Left renal pelvis (tissue), 4 donors: ENCODE measurements around the gene HOXD12. TPM values are rescaled to one million over a fixed set of nuclear protein-coding genes. Genes with fewer than 3 reads are reported as not detected.

Experiments
- DNase-seq, 4 donors: peaks; one replicate each; pipeline ENCODE4 v3.0.0-alpha.2; 2013; ENCODE audit warnings: low read depth in 4 of 4, low spot score in 3 of 4
- polyA plus RNA-seq, 4 donors: library from polyadenylated mRNA; unstranded; fragments of 120-200 nt; gene quantifications; one replicate each; pipeline ENCODE4 v1.2.1, GENCODE V29; 2013; ENCODE audit not compliant: insufficient read length in 4 of 4

HOXD12 gene
- polyA plus RNA-seq, 4 donors = 0.33 to 0.86 (median 0.51) TPM

DNA sequence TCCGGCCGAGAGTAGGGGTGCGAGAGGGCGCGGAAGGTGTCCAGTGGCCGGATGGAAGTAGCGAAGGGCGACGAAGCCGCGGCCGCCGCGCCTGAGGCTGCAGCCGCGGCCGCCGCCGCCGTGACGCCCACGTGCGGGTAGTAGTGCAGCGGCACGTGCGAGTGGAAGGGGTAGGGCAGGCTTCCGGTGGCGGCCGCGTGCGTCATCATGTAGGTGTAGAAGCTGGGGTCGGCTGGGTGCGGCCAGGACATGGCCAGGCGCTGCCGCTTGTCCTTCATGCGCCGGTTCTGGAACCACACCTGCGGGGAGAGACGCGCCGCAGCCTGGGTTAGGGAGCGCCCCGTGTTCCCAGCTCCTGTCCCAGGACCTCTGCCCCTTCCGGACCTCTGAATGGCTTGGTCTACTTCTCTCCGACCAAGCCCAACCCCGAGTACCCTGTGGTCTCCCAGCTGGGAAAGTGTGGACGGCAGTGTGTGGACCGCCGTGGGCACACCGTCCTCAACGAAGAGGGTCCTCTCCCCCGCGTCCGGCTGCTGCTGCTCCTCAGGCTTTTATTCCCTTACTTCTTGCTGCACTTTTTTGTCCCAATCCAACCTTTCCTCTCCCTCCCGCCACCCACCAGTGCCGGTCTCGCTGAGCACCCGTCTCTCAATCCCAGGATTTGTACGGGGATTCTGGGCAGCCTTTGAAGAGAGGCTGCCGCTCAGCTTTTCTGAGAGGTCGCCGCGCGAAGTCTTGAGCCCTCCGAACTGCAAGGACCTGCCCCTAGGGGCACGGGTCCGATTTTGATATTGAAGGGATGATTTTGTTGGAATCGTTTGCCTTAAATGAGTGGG, 18.8 kb upstream of the HOXD12 start:
- DNase-seq = no peak

DNA sequence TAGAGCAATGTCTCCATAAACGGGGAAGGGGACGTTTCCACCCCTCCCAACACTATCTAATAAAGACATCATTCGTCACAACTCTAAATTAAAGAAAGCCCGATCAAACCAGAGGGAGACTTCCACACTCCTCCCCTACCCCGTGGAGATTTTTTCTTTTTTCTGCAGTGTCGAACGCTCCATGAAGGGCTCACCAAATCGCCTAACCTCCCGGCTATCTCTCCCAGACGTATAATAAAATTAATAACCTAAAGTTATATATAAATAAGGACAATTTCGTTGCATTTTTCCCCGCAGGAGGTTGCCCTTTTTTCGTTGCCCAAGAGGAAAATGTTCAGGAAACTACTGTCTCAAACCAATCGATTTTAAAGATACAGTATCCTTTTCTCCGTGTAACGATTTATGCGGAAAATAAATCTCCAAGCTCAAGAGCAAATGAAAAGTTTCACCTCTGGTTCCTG, 18.2 kb upstream of the HOXD12 start:
- DNase-seq = no peak

DNA sequence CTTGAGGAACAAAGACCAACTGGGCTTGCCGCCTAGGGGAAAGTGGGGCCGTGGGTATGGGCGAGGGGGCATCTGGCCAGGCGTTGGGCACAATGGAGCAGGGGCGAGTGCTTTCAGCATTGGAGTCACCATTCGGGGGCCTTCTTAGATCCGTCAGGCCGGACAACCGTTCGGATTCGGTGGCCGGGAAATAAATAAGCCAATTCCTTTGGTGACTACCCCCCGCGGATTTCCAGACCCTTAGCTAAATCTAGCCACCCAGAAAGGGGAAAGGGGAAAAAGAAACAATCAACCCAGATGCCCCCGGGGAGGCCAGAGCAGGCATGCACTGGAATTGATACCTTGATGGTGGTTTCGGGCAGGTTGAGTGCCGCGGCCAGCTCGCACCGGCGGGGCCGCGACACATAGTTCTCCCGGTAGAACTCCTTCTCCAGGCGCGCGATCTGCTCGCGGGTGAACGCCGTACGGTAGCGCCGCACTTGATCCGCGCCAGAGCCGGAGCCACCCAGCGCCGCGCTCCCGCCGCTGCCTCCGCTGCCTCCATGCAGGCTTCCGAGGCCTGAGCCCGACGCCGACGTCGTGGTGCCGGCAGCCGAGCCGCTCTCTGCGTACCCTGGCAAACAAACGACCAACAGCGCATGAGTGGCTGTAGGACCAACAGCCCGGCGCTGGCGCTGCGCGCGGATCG, 17.6 kb upstream of the HOXD12 start:
- DNase-seq = no peak

DNA sequence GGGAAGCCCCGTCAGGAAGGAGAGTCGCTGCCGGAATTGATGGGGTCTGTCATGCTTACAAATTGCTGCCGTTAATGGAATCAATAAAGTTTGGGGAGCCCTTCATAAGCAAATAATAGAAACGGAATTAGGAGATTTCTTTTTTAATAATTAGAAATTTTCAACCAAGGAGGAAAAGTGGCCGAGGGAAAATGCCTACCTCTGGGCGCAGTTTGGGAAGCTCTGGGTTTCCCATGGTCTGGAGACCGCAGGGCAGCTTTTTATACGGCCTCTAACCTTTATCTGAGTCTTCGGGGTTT, 17.1 kb upstream of the HOXD12 start:
- no peak for DNase-seq

DNA sequence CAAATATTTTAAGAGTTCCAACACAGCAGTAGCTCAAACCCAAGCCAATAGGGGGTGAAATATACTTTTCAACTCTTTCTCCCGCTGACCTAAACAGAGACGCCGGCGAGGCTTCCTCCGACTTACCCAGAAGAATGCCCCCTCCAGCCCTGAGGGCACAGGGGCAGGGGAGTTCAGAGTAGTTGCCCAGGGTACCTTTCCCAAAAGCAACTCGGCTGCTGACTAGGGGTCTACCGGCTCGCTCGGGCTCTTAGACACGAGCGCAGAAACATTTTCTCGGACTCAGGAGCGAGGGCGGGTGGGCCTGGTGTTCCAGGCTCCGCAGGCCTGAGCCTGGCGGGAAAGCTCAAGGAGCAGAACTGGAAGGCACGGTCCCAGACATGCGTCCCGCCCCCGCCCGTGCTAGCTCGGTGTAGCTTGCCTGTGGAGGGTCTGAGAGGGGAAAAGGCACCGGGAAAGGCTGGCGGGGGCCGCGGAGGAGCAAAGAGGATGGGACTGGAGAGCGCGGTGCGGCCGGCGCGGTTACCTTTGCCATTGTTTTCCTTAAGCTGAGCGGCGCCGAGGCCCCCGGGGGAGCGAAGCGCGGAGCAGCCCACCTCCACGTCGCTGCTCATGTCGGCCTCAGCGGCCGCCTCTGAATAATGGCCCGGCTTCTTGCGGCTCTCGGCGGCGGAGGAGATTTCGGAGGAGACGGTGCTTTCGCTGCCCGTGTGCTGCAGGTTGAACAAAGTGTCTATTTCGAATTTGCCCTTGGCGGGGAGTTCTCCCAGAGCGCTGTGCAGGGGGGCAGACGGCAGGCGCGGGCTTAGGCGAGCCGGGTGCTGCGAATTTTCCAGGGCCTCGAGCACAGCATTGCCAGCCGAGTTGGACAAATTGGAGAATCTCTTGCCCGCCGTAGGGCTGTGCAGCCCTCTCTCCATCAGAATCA, 16.5 kb upstream of the HOXD12 start:
- DNase-seq = no peak

DNA sequence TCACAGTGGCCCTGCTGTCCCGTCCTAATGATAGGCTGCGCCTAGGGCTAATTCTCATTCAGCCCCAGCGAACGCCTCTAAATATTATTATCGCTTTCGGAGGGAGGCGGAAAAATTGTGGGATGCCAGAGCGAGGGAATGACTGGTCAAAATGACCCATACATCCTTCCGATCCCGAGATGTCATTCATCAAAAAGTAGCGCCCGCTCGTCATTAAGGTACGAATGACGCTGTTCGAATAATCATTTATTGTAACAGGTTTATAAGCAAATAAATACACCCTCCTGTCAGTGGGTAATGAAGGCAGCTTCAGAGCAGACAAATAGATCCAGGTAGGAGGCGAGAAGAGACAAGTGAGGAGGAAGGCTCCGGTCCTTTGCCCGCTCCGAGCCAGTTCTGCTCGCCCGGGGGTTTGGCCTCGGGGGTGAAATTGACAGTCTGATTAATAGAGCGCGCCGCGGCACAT, 15.8 kb upstream of the HOXD12 start, which contains the start of gene EVX2:
EVX2 (minus strand) TSS at position 167 of the 466 bp plus-strand sequence. CDS start 186 bp downstream, outside the sequence.
- no peak for DNase-seq

DNA sequence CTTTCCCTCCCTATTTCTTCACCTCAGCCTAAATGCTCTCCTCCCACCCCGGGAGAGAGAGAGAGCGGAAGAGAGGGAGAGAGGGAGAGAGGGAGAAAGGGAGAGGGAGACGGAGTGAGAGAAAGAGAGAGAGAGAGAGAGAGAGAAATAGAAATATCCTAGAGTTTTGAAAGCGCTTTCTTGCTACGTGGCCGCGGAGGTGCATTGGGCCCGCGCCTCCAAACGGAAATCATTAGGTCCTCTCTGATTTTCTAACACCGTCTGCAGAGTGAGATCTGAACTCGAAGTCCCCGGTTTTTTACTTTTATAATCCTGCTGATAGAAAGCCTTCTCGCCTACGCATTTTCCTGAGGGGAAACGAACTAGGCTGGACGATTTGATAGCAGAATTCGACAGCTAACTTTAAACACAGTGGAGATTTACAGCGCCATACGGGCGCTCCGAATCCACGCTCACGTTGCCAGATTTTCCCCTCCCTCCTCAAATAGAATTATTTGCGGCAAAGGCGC, 14.9 kb upstream of the HOXD12 start:
- no peak for DNase-seq

DNA sequence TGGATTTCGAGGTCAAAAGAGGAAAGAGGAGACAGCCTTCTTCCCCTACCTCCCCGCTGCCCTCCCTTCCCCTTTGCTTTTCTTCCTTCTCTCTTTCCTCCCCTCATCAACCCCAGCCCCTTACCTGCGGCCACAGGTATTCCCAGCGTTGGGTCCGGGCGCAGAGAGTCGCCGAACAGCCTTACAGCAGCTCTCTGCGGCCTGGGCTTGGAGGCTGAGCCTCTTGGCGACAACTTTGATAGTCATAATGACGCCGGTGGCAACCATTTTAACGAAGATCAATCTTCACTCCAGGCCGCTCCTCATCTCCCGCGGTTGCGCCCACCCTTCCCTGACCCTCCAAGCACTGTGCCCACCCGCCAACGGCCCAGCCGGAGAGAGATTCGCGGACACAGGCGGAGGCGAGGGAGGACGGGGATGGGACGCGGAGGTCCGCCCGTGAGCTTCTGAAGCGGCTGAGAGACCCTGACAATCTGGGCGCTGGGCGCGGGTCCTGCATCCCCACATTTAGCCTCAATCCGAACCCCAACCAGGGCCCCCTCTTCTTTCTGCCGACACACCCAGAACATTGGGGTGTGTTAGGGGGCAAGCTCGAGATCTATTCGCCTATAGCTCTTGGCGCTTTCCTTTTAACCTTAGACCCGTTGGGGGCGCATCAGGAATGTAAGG, 14.3 kb upstream of the HOXD12 start:
- no peak for DNase-seq

DNA sequence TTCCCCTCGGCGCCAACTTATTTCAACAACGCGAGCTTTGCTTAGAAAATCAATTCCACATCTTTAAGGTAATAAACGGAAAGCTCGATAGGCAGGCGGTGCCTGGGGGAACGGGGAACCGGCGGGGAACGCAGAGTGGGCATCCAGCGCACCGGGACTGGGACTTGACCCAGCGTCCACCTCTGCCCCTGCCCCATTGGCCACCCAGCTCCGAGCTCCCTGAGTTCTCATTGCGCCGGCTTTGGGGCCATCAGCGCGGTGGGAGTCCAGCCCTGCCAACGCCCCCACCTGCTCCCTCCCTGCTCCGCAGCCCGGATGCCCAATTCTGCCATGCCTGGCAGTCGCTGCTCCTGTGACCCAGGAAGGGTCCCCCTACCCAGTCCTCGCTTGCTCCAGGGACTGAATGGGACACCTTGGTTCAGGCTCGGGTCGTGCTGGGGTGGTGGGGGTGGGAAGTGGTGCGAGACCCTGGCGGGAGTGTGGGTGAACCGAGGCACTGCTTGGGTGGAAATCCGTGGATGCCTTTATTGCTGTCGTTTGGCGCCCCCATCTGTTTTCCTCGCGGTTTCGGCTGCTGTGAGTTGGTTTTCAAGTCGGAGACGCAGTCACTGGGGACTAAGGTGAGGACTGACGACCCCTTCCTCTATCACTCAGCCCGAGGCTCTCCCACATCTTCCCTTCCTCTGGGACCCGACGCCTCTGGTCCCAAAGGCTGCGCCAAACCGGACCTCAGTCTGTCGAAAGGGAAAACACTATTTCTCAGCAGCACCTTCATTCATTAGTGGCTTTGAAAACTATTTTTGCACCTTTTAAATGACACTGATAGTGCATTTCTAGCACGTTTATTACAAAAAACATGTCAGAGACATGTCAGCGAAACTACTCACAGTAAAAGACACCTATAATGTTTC, 13.5 kb upstream of the HOXD12 start:
- no peak for DNase-seq

DNA sequence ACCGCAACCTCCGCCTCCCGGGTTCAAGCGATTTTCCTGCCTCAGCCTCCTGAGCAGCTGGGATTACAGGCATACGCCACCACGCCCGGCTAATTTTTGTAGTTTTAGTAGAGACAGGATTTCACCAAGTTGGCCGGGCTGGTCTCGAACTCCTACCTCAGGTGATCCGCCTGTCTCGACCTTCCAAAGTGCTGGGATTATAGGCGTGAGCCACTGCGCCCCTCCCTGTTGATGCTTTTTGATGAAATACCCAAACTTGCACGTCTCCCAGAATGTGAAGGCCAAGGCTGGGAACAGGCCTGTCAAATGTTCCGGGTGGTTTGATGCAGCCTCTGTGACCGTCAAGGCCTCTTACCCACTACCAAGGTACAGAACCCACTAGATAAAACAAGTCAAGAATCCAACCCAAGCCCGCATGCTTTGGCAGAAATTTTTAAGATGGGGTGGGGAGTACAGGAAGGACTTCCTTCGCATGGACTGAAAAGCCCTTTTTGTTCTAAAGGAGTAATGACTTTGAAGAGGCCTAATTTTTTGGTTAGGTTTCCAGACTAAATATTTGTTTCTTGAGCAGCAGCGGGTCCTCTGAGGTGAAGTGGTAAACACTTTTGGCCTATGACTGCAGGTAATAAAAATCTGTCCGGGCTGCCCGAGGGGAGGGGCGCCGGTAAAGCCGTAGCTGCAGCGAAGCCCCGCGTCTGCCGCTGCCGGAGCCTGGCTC, 12.1 kb upstream of the HOXD12 start:
- DNase-seq = no peak

DNA sequence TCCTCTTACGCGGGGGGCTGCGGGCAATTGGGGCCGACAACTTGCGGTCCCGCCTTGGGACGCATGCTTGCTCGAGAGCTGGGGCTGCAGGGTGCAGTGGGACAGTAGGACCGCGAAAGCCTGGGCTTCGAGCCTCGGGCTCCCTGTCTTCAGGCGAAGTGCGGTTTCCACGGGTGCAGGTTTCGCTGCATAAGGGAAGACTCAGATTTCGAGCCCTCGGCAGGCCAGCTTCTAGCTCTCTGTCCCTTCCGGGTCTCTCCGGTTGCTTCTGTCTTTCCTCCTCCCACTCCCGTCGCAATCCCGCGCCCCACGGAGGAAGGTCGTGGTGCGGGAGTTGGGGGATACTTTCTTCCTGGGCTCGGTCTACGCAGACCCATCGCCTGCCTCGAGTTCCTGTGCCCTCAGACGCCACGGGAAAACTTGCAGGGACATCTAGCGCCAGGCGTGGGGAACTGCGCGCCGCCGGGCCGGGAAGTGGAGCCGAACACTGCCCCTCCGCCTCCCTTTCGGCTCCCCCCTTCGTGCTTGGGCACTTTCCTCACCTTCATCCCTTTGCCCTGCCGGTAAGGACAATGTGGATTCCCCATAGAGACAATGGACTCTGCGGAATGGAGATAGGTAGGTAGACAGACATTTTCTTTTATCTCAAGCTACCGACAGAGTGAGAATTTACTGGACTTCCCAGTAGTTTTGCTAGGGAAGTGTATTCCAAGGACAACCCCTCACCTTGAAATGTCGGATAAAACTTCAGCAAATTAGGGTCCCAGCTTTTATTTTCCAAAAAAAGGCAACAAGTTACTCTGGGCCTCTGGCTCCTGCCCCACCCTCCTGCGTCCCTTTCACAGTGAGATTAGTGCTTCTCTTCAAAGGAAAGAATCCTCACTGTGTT, 11.3 kb upstream of the HOXD12 start:
- no peak for DNase-seq

DNA sequence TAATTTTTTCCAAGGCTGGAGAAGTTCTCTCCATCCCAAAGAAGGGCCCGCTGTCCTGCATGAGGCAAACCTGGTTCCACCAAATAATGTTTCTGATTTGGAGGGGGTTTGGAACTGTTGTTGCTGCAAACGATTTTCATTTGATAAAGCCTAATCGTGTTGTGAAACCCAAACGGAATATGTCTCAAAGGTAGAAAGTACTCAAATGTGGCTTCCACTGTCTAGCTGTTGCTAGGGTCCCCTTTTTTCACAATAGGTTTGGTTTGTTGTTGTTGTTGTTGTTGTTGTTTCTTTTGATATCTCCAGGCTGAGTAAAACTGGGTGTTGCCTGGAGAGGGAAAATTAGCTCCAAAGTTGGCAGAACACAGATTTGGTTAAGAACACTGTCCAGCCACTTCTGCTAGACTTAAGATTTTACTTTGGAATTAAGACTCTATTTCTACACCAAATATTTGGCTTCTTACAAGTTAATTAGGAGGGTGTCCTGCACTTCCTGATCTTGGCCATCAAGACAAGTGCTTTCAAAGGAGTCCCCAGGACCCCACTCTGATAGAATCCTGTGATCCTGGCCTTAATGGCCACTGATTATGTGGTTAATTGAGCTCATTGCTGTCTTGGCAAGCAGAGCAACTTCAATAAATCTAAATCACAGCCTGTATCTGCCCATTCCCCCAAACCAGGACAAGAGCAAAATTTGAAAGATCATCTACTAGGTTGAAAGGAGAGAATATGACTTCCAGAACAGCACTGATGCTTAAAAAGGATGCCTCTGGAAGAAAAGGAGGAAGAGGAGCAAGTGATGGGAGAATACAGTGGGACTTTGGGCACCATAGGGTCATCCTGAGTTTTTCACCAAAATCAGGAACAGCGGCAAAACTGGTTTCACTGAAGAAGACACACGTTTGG, 10.4 kb upstream of the HOXD12 start:
- no peak for DNase-seq

DNA sequence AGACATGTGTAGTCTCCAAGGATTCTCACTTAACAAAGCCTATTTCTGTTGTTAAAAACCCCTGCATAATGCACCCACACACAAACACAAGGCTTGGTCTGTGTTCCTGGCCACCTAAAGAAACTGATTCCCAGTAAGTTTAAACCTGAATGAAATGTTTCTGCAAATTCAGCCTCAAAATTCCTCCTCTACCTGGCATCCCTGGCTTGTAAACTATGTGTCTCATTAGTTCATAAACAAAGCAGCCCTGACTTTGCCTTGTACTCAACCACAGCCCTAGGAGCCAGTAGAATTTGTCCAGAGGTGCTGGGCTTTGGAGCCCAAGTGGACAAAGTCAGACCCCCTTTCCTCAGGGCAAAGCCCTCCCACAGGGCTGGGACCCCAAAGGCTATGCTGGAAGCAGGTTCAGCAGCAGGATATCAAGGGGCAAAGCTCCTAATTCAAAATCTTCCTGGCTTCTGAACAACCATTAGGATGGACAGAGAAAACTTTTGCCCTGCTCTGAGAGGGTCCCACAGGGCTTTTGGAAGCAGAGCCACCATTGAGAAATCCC, 9.7 kb upstream of the HOXD12 start:
- no peak for DNase-seq

DNA sequence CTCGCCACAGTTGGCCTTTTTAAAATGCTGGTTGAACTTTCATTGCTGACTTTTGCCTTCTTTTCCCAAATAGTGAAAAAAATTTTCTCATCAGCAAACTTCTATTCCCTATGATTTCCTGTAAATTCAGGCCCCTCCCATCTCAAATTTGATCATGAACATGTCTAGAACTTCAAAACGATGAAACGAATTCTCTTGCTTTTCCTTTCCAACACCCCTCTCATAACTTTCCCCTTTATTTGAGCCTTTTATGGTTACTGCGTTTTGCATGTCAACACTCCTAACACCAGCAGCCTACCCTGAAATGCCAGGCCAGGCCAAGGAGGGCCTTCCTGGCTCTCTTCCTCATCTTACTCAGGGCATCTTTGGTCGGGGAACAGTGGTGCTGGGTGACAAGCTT, 8.7 kb upstream of the HOXD12 start:
- no peak for DNase-seq

DNA sequence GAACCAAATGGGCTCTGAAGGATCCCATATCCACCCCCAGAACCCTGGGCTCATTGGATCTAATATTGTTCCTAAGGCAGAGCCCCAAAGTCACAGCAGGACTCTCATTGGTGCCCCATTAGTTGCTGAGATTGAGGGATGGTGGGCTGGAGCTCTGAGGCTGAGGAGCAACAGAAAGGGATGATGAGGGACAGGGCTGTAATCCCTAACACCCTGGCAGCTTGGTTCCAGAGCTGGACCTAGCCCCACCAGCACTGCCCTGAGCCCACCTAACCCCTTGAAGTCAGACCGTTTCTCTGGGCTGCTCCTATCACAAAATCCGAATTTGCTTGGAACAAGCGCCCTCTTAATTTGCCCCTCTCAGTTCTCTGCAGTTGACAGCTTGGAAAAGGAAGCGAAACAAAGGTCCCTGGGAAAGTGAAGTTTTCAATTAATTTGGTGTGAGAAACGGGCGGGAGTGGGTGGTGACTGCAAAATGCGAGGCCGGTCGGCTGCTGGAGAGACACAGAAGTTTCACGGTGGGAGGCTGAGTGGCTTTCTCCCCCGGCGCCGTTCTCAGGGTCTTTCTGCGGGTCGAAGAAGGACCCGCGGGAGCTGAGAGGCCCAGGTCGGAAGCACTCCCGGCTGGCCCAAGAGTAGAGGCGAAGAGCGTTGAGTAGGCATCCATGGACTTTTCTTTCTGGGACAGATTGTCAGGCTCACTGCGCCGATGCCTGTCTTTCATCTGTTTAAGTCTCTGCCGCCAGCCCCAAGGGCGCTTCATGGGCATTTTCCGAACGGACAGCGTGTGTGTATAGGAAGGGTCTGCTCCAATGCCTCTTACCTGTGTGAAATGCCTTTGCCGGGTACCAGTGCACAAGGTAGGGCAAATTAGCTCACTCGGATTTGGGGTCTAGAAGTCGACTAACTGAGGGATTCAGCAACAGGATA, 8.0 kb upstream of the HOXD12 start:
- no peak for DNase-seq
